ENCODE results near the gene OR51E1.

DNA sequence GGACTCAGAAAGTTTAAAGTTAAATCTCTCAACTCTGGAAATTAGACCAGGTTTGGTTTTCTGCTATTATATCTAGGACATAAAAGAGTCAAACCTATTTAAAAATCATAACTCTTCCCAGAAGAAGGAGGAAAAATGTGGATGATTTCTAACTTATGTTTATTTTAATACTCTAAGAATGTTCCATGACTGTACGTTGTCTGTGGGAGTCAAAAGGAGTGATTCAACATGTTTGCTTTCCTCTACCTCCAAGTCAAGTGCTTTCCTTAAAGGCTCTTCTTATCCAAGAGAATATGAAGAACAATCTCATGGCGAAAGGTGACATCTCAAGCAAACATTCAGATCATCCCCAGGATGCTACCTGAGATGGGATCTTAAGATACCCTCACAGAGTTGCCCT lies 21.6 kb downstream of the OR51E1 start:
- TF ChIP-seq, protein P1, sequence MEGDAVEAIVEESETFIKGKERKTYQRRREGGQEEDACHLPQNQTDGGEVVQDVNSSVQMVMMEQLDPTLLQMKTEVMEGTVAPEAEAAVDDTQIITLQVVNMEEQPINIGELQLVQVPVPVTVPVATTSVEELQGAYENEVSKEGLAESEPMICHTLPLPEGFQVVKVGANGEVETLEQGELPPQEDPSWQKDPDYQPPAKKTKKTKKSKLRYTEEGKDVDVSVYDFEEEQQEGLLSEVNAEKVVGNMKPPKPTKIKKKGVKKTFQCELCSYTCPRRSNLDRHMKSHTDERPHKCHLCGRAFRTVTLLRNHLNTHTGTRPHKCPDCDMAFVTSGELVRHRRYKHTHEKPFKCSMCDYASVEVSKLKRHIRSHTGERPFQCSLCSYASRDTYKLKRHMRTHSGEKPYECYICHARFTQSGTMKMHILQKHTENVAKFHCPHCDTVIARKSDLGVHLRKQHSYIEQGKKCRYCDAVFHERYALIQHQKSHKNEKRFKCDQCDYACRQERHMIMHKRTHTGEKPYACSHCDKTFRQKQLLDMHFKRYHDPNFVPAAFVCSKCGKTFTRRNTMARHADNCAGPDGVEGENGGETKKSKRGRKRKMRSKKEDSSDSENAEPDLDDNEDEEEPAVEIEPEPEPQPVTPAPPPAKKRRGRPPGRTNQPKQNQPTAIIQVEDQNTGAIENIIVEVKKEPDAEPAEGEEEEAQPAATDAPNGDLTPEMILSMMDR (IDR thresholded peaks at IDR 0.05 in 4 of 5, conservative IDR thresholded peaks at IDR 0.05 in 1 of 5), result no peak
- TF ChIP-seq POLR2A (IDR thresholded peaks at IDR 0.05), result no peak
